ENCODE measurements around the gene BMAL1. TPM values are rescaled to one million over a fixed set of nuclear protein-coding genes. Genes with fewer than 3 reads are reported as not detected.

BMAL1 gene
- total RNA-seq, 2 experiments from 2014 or later: 18.6 to 20.2 TPM

DNA sequence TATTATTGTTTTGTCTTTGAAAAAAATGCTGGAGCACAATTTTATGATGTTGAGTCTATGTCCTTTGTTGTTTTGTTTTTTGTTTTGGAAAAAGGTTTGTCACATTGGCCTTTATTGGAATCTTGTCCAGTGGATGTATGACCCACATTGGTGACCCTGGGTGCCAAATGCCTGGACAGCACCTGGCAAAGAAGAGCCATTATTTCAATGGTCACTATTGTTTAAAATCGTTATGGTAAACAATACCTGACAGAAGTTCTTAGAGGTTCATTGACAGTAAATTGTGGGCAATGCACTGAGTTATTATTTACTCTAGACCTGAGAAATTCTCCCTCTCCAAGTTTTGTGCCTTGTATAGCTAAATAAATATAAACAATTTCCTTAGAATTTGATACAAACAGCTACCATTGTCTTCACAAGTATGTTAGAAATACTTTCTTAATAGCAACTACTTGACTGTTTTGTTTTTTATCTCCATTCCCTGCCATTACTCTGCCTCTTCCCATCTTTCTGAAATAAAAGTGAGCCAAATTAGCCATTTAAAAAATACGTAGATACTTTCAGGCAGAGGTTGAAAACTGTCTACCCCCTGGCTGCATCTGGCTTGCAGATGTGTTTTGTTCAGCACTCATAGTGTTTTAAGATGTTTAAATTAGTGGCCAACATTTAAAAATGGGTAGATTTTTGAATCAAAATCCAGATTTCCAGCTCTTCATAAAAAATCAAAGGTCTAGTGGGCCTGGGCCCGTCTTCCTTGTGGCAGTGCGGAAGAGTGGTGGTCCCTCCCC lies 39.9 kb downstream of the BMAL1 start:
- POLR2A ChIA-PET: no interaction called here
- CTCF ChIA-PET: interaction anchor here (1.0 to 2.6 kb wide), 4 partner anchors 17 to 79 kb away, joined by 3 to 8 read pairs (median 3); no protein-coding TSS in a partner anchor
- H3K9me3 Mint-ChIP-seq (ENCODE audit: low read depth): no peaks in the 10 kb centered on the region
- ATAC-seq (no peak), DNase-seq (no peak)
- H3K27me3 Mint-ChIP-seq: no peaks in the 10 kb centered on the region
- peaks cover 4% of the 10 kb centered on the region for H3K36me3 Mint-ChIP-seq (ENCODE audit: low read depth)
- peak overlapping the region; percentile 51 for H3K27ac Mint-ChIP-seq
- H3K4me1 Mint-ChIP-seq: peaks cover 72% of the 10 kb centered on the region
- intact Hi-C loops (cut with DNase I, micrococcal nuclease): no loop called here
- no peak overlapping the region for H3K4me3 Mint-ChIP-seq

DNA sequence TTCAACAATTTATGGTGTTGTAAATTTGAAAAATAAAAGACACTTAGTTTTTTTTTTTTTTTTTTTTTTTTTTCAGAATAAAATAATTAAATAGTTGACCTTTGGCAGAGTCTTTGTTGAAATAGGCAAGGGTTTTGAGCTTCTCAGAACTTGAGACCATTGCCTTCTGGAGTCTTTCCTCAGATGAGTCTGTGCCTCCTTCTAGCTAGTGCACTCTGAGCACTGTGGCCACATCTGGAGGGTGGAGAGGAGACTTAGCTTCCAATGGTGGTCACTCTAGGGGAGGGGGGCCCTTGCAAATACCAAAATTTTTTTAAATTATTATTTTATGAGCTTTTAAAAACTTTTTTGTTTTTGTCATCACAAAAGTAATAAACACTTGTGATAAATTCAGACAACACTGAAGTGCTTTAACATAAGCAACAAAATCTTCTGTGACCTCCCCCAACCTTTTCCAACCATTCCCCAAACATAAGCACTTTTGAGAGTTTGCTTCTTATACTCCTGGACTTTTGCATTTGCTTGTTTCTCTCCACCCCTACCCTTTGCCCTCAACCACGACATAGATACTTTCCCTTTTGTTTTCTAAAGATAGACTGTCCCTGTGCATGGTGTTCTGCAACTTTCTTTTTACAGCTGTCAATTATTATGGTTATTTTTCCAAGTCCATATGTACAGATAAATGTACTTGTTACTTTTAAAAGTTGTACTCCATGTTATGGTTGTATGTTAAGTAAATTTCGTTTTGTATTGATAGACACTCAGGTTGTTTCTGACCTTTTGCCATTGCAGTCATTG lies 41.1 kb downstream of the BMAL1 start:
- ChIA-PET CTCF (interaction anchor here (0.6 to 4.2 kb wide), 6 partner anchors 16 to 81 kb away, joined by 3 to 32 read pairs (median 3); no protein-coding TSS in a partner anchor), POLR2A (interaction anchor here (0.6 kb wide), 1 partner anchor 32 kb away, joined by 3 read pairs; no protein-coding TSS in a partner anchor)
- Mint-ChIP-seq H3K36me3 (ENCODE audit: low read depth) (no peaks in the 10 kb centered on the region), H3K27ac (peak overlapping the region; percentile 74), H3K4me1 (peaks cover 63% of the 10 kb centered on the region), H3K9me3 (ENCODE audit: low read depth) (no peaks in the 10 kb centered on the region), H3K27me3 (no peaks in the 10 kb centered on the region), H3K4me3 (peak overlapping the region; percentile 40)
- ATAC-seq (peak; percentile 74), DNase-seq (no peak)
- intact Hi-C loops (cut with DNase I, micrococcal nuclease): no loop called here

DNA sequence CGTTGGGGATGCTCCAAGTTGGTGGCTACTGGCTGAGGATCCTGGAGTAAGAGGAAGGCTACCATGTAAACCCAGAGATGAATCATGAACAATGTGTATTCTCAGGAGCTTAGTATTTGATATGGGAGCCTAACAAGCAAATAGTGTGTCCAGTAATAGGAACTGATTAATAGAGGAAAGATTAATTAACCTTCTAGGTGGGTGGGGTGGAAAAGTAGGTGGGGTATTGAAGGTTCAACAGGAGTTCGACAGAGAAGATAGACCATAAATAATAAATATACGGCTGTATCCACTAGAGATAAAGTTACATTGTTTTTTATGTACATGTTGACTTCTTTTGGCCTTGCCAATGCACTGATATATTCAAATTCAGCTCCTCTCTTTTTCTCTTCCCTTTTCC lies 43.1 kb downstream of the BMAL1 start:
- DNase-seq (no peak), ATAC-seq (no peak)
- intact Hi-C loops (cut with DNase I, micrococcal nuclease): no loop called here
- no peaks in the 10 kb centered on the region for H3K27me3 Mint-ChIP-seq
- ChIA-PET CTCF (interaction anchor here (4.2 kb wide), 1 partner anchor 14 kb away, joined by 32 read pairs; no protein-coding TSS in a partner anchor), POLR2A (no interaction called here)
- no peaks in the 10 kb centered on the region for H3K36me3 Mint-ChIP-seq (ENCODE audit: low read depth)
- peaks cover 54% of the 10 kb centered on the region for H3K4me1 Mint-ChIP-seq
- H3K4me3 Mint-ChIP-seq: no peak overlapping the region
- no peaks in the 10 kb centered on the region for H3K9me3 Mint-ChIP-seq (ENCODE audit: low read depth)
- peak overlapping the region; percentile 55 for H3K27ac Mint-ChIP-seq

DNA sequence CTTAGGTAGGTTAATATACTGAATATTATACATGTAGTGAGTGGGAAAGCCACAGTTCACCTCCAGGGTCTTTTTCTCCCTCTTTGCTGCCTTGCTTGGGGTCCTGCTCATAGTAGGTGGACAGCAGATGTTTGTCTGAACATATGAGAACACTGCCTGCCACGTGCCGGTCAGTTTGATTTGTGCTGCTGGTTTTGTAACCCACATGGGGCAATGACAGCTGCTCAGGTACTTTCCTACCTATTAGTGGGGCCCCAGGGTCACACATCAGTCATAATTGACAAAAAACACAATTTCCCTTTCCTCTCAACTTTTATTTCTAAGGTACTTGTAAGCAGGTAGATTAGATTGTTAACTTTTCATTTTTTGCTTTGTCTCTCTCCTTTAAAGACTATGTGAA lies 43.8 kb downstream of the BMAL1 start:
- ChIA-PET CTCF (interaction anchor here (4.2 kb wide), 1 partner anchor 13 kb away, joined by 32 read pairs; no protein-coding TSS in a partner anchor), POLR2A (no interaction called here)
- no peaks in the 10 kb centered on the region for H3K9me3 Mint-ChIP-seq (ENCODE audit: low read depth)
- intact Hi-C loops (cut with DNase I, micrococcal nuclease): no loop called here
- no peak for DNase-seq
- no peaks in the 10 kb centered on the region for H3K36me3 Mint-ChIP-seq (ENCODE audit: low read depth)
- ATAC-seq: no peak
- H3K27me3 Mint-ChIP-seq: no peaks in the 10 kb centered on the region
- peaks cover 47% of the 10 kb centered on the region for H3K4me1 Mint-ChIP-seq
- H3K27ac Mint-ChIP-seq: no peak overlapping the region
- no peak overlapping the region for H3K4me3 Mint-ChIP-seq

DNA sequence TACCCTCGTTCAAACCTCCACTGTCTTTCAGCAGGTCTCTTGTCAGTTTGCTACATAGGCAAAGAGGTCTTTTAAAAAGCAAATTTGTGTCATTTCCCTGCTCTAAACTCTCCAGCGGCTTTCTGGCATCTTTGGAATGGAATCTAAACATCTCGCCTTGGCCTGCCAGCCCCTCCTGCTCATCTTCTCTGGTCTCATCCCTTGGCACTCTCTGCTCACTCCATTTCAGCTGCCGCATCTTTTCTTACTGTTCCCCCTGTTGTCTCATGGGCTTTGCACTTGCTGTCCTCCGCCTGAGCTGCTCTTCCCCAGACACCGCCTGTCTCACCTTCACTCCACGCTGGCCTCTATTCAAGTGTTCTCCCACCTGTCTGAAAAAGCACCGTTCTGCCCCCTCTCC lies 46.6 kb downstream of the BMAL1 start:
- DNase-seq (no peak), ATAC-seq (no peak)
- Mint-ChIP-seq H3K36me3 (ENCODE audit: low read depth) (peaks cover 6% of the 10 kb centered on the region), H3K27ac (no peak overlapping the region), H3K4me3 (no peak overlapping the region), H3K4me1 (peaks cover 28% of the 10 kb centered on the region), H3K9me3 (ENCODE audit: low read depth) (no peaks in the 10 kb centered on the region), H3K27me3 (no peaks in the 10 kb centered on the region)
- ChIA-PET CTCF (no interaction called here), POLR2A (no interaction called here)
- intact Hi-C loops (cut with DNase I, micrococcal nuclease): no loop called here

DNA sequence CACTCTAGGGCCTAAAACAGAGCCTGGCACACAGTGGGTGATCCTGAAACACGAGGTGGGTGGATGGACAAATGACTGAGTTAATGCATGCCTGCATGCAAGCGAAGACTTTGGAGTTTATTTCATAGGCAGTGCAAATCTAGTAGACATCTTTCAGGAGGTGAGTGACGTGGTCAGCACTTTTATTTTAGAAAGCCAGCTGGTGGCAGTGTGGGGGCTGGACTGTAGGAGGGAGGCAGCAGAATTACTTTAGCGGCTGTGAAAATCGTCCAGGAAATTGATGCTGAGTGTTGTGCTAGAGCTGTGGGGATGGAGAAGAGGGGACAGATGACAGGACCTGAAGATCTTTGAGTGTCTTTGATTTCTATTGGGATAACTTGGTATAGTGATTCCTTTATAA lies 47.1 kb downstream of the BMAL1 start:
- ChIA-PET POLR2A (no interaction called here), CTCF (no interaction called here)
- no peaks in the 10 kb centered on the region for H3K9me3 Mint-ChIP-seq (ENCODE audit: low read depth)
- no peak overlapping the region for H3K27ac Mint-ChIP-seq
- intact Hi-C loops (cut with DNase I, micrococcal nuclease): no loop called here
- H3K27me3 Mint-ChIP-seq: no peaks in the 10 kb centered on the region
- H3K36me3 Mint-ChIP-seq (ENCODE audit: low read depth): peaks cover 6% of the 10 kb centered on the region
- ATAC-seq: no peak
- H3K4me3 Mint-ChIP-seq: no peak overlapping the region
- DNase-seq: no peak
- peaks cover 29% of the 10 kb centered on the region for H3K4me1 Mint-ChIP-seq

DNA sequence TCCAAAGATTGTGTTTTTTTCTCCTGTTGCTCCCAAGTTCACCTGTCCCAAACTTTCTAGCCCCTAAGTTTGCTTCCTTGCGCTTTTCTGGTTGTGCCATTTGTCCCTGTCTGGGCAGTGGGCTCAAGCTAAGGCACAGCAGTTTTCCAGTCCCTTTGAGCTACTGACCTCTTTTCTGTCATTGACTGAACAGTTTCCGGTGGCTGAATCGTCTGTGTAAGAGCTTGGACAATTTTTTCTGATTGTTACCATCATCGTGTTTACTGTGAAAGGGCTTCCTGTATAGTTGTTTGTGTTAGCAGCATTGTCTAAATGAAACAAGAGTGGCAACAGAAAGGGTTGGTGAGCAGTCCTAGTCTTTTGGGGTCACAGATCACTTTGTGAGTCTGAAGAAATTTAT lies 49.8 kb downstream of the BMAL1 start:
- intact Hi-C loops (cut with DNase I, micrococcal nuclease): no loop called here
- H3K9me3 Mint-ChIP-seq (ENCODE audit: low read depth): no peaks in the 10 kb centered on the region
- ATAC-seq: no peak
- no peak for DNase-seq
- H3K36me3 Mint-ChIP-seq (ENCODE audit: low read depth): peaks cover 6% of the 10 kb centered on the region
- H3K4me3 Mint-ChIP-seq: no peak overlapping the region
- no peaks in the 10 kb centered on the region for H3K27me3 Mint-ChIP-seq
- ChIA-PET CTCF (interaction anchor here (0.5 to 0.7 kb wide), 2 partner anchors 25 to 84 kb away, joined by 3 to 4 read pairs; no protein-coding TSS in a partner anchor), POLR2A (interaction anchor here (0.6 to 0.7 kb wide), 2 partner anchors 11 to 764 kb away, joined by 5 read pairs; no protein-coding TSS in a partner anchor)
- peaks cover 31% of the 10 kb centered on the region for H3K4me1 Mint-ChIP-seq
- no peak overlapping the region for H3K27ac Mint-ChIP-seq

DNA sequence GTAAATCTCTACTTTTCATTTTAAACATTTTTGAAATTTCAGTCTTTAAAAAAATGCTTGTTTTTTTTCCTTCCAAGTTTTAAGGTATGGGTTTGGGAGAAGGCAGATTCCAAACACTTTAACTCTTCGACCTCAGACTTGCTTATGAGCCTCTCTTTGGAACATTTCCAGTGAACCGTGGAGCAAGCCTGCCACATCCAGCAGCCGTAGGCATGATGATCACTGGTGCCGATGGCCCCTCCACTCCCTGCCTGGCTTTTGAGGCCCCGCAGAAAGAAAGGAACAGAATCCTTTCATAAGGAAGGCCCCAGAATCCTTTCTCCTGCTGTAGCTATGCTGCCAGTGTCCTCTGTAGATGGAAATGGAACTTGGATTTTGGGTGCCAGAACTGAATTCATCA lies 50.7 kb downstream of the BMAL1 start:
- H3K36me3 Mint-ChIP-seq (ENCODE audit: low read depth): peaks cover 6% of the 10 kb centered on the region
- peaks cover 39% of the 10 kb centered on the region for H3K4me1 Mint-ChIP-seq
- ATAC-seq (no peak), DNase-seq (no peak)
- H3K9me3 Mint-ChIP-seq (ENCODE audit: low read depth): no peaks in the 10 kb centered on the region
- no peak overlapping the region for H3K27ac Mint-ChIP-seq
- CTCF ChIA-PET: no interaction called here
- H3K27me3 Mint-ChIP-seq: no peaks in the 10 kb centered on the region
- intact Hi-C loops (cut with DNase I, micrococcal nuclease): no loop called here
- H3K4me3 Mint-ChIP-seq: no peak overlapping the region
- POLR2A ChIA-PET: no interaction called here

DNA sequence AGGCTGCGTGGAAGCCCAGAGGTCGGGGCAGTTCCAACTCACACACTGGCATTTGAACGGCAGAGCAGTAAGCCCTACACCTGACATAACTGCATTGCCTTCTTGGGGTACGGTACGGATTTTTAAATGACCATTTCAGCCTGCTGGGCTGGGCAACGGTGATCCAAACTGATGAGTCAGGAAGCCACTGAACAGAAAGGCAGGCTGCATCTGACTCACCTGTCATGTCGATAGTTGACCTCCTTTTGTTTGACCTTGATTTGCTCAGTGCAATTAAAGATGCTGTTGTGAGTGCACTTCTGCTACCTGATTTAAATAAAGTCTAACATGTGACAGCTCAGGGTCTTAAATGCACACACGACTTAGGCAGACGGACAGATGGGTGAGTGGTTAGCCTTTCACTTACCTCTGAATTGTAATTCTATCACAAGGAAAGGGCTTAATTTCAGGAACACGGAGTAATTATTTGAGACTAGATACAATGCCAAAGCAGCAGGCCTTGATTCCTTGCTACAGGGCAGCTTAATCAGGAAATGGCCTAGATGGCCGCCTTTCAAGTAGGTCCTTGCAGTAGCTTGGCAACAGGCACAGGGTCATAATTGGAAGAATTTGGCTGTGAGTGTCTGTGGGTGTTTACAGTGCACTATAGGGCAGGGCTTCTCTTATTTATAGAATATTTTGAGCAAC lies 52.2 kb downstream of the BMAL1 start:
- H3K9me3 Mint-ChIP-seq (ENCODE audit: low read depth): no peaks in the 10 kb centered on the region
- H3K36me3 Mint-ChIP-seq (ENCODE audit: low read depth): peaks cover 6% of the 10 kb centered on the region
- H3K27ac Mint-ChIP-seq: no peak overlapping the region
- ChIA-PET CTCF (interaction anchor here (0.7 kb wide), 1 partner anchor 43 kb away, joined by 3 read pairs; no protein-coding TSS in a partner anchor), POLR2A (no interaction called here)
- H3K4me1 Mint-ChIP-seq: peaks cover 48% of the 10 kb centered on the region
- H3K4me3 Mint-ChIP-seq: no peak overlapping the region
- intact Hi-C loops (cut with DNase I, micrococcal nuclease): no loop called here
- ATAC-seq: no peak
- no peak for DNase-seq
- H3K27me3 Mint-ChIP-seq: no peaks in the 10 kb centered on the region

DNA sequence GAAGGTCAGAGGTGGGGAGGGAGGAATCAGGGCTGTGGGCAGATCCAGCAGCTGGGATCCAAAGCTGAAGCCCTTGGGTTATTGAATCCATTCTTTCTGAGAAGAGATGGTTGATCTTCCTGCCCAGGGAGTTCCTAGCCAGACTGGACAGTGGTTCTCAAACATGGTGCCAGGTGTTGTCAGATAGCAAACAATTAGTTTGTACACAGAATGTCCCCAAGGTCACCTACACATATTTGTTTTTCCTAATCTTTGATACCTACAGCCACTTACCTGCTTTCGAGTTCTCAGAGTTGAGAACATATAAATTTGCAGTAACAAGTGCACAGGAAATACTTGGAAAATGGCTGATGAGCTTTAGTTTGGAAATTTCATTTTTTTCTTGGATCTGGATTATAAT lies 54.5 kb downstream of the BMAL1 start:
- H3K4me1 Mint-ChIP-seq: peaks cover 60% of the 10 kb centered on the region
- ChIA-PET POLR2A (no interaction called here), CTCF (interaction anchor here (1.0 to 4.9 kb wide), 5 partner anchors 11 to 74 kb away, joined by 3 to 32 read pairs (median 4); no protein-coding TSS in a partner anchor)
- H3K27ac Mint-ChIP-seq: no peak overlapping the region
- H3K36me3 Mint-ChIP-seq (ENCODE audit: low read depth): peaks cover 6% of the 10 kb centered on the region
- no peaks in the 10 kb centered on the region for H3K9me3 Mint-ChIP-seq (ENCODE audit: low read depth)
- H3K27me3 Mint-ChIP-seq: no peaks in the 10 kb centered on the region
- intact Hi-C loops (cut with DNase I, micrococcal nuclease): no loop called here
- H3K4me3 Mint-ChIP-seq: no peak overlapping the region
- ATAC-seq (no peak), DNase-seq (no peak)

DNA sequence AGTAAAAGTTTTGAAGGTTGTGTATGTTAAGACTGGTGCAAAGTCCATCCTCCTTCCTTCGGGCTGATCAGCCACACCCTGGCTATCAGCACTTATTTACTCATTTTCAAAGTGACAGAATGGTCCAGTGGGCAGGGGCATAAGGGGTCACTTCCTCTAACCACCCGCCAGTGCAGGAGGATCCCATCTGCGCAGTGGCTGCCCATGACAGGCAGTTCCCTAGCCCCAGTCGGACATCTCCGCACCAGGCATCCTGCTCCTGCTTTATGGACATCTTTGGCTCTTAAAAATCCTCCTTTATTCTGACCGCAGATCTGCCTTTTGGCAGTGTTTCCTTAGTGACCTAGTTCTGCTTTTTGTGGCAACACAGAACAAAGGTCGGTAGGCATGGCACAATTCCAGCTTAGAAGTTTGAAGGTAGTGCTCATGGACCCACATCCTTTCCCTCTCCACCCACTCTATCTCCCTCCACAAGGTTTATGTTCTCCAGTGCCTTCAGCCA lies 55.9 kb downstream of the BMAL1 start:
- Mint-ChIP-seq H3K9me3 (ENCODE audit: low read depth) (no peaks in the 10 kb centered on the region), H3K4me1 (peaks cover 72% of the 10 kb centered on the region), H3K36me3 (ENCODE audit: low read depth) (no peaks in the 10 kb centered on the region), H3K27me3 (no peaks in the 10 kb centered on the region), H3K4me3 (no peak overlapping the region), H3K27ac (peak overlapping the region; percentile 59)
- intact Hi-C loops (cut with DNase I, micrococcal nuclease): no loop called here
- CTCF ChIA-PET: interaction anchor here (0.7 to 5.8 kb wide), 8 partner anchors 10 to 741 kb away, joined by 3 to 32 read pairs (median 8); no protein-coding TSS in a partner anchor
- DNase-seq (no peak), ATAC-seq (no peak)
- POLR2A ChIA-PET: no interaction called here

All from activated CD4-positive, alpha-beta T cell treated with anti-CD3 and anti-CD28 coated beads for 36 hours (primary cell).